Pons (tissue), 1 donor: Measurements from ENCODE around the gene DPPA3.
"Not testable (repeated sequence)": the region's sequence is repeated elsewhere in the genome, so short reads cannot be mapped to it uniquely, and the experiment has no call there.

ENCODE experiments used
- DNase-seq: peaks from one replicate; pipeline ENCODE4 v3.0.0-alpha.2; 2016; ENCODE audit warnings: low spot score

DPPA3 gene

GRCh38 chr12:7730984-7731383 is 19.8 kb downstream of the DPPA3 start:
- not testable (repeated sequence) for DNase-seq

- no peak for DNase-seq
Observed at GRCh38 chr12:7731486-7731885, 20.3 kb downstream of the DPPA3 start.

GRCh38 chr12:7732993-7733392 is 21.8 kb downstream of the DPPA3 start:
- no peak for DNase-seq

GRCh38 chr12:7747246-7747645 is 36.0 kb downstream of the DPPA3 start, which contains the start of gene CLEC4C:
Gene CLEC4C (minus strand): TSS chr12:7747375. CDS start chr12:7747348, 27 bp downstream.
- no peak for DNase-seq

- no peak for DNase-seq
Observed at GRCh38 chr12:7748852-7749251, 37.6 kb downstream of the DPPA3 start.

GRCh38 chr12:7749442-7749841 is 38.2 kb downstream of the DPPA3 start:
- no peak for DNase-seq

- no peak for DNase-seq
Observed at GRCh38 chr12:7750350-7750749, 39.1 kb downstream of the DPPA3 start.

GRCh38 chr12:7751394-7751793 is 40.2 kb downstream of the DPPA3 start:
- no peak for DNase-seq

GRCh38 chr12:7751941-7752922 is 41.0 kb downstream of the DPPA3 start:
- DNase-seq, result not testable (repeated sequence)

- not testable (repeated sequence) for DNase-seq
Observed at GRCh38 chr12:7755668-7756067, 44.4 kb downstream of the DPPA3 start.

- DNase-seq, result no peak
Observed at GRCh38 chr12:7756993-7757392, 45.8 kb downstream of the DPPA3 start.

- no peak for DNase-seq
Observed at GRCh38 chr12:7758766-7759140, 47.5 kb downstream of the DPPA3 start.
